Skeletal muscle satellite cell (primary cell): ENCODE results near the gene RAB27B.

Experiments
- H3K27me3 ChIP-seq: 2 replicates; pipeline ENCODE4 v1.7.0; 2013; ENCODE audit warnings: low read length; ENCODE audit not compliant: control insufficient read depth, insufficient read depth
- H3K36me3 ChIP-seq: 2 replicates; pipeline ENCODE4 v1.7.0; 2013; ENCODE audit warnings: mild to moderate bottlenecking, control low read depth, low read length; ENCODE audit not compliant: insufficient read depth
- H3K4me1 ChIP-seq: 2 replicates; pipeline ENCODE4 v1.7.0; 2013; ENCODE audit warnings: low read length; ENCODE audit not compliant: control insufficient read depth, insufficient read depth
- H3K4me2 ChIP-seq: 2 replicates; pipeline ENCODE4 v1.7.0; 2013; ENCODE audit warnings: mild to moderate bottlenecking, low read length
- H3K4me3 ChIP-seq: 2 replicates; pipeline ENCODE4 v1.7.0; 2013; ENCODE audit warnings: low read length
- H3K9ac ChIP-seq: 2 replicates; pipeline ENCODE4 v1.7.0; 2013; ENCODE audit warnings: mild to moderate bottlenecking, low read depth, low read length, moderate library complexity
- H3K9me3 ChIP-seq: replicated peaks from 2 replicates; pipeline ENCODE4 v1.7.0; 2013; ENCODE audit warnings: mild to moderate bottlenecking, control low read depth, low read length

Gene RAB27B

DNA sequence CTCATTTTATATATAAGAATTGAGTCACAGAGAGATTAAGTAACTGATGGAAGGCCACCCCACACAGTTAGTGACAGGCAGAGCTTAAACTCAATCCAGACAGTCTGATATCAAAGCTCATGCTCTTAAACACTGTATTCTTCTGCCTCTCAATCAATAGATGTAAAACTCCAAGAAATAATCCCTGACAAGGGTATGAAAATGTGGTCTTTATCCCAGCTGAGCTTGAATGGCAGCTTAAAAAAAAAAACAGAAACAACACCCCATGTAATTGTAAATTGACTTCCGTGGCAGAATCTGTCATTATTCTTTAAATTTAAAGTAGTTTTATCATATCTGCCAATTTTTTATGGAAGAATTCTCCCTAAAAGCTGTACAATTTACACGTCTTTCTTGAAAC lies 60.1 kb downstream of the RAB27B start:
- H3K36me3 ChIP-seq: no peaks in the 10 kb centered on the region
- peaks cover 12% of the 10 kb centered on the region for H3K4me1 ChIP-seq
- H3K9me3 ChIP-seq: no peaks in the 10 kb centered on the region
- H3K4me3 ChIP-seq: no peak overlapping the region
- no peak overlapping the region for H3K4me2 ChIP-seq
- H3K9ac ChIP-seq: no peak overlapping the region
- H3K27me3 ChIP-seq: no peaks in the 10 kb centered on the region

GRCh38 chr18:54888933-54889332 lies 60.7 kb downstream of the RAB27B start:
- Histone ChIP-seq H3K4me1 (peaks cover 12% of the 10 kb centered on the region), H3K9me3 (no peaks in the 10 kb centered on the region), H3K27me3 (no peaks in the 10 kb centered on the region), H3K4me3 (no peak overlapping the region), H3K4me2 (no peak overlapping the region), H3K9ac (no peak overlapping the region), H3K36me3 (no peaks in the 10 kb centered on the region)

DNA sequence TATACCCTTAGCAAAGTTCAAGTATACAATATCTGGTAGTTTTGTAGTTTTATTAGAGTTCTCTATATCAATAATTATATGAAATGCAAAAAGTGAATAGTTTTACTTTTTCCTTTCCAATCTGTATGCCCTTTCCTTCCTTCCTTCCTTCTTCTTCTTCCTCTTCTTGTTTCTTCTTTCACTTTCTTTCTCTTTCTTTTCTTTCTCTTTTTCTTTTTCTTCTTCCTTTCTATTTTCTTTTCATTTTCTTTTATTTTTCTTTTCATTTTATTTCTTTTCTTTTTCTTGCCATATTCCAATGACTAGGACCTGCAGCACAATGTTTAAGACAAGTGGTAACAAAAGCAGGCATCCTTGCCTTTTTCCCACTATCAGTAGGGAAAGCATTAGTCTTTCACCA lies 71.2 kb downstream of the RAB27B start:
- Histone ChIP-seq H3K36me3 (no peaks in the 10 kb centered on the region), H3K9ac (no peak overlapping the region), H3K9me3 (no peaks in the 10 kb centered on the region), H3K4me1 (peaks cover 4% of the 10 kb centered on the region), H3K4me3 (no peak overlapping the region), H3K27me3 (no peaks in the 10 kb centered on the region), H3K4me2 (no peak overlapping the region)

DNA sequence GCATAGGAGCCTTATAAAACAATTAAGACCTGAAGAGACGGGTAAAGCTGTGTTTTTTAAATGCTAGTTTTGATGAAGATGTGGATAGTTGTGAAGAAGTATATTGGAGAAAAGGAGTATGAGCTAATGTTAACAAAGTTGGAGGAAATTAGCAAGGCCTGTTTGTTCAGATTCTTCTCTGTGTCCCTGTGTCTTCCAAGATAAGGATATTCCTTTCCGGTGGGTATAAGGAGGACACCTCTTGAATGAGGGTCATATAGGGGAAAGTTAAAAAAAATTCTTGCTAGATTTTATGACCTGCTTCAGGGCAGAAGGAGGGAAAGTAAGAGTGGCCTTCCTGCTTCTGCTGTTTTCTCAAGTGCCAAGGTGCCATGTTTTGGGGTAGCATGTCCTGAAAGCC lies 72.0 kb downstream of the RAB27B start:
- peaks cover 4% of the 10 kb centered on the region for H3K4me1 ChIP-seq
- no peak overlapping the region for H3K4me3 ChIP-seq

GRCh38 chr18:54904581-54904980 lies 76.3 kb downstream of the RAB27B start:
- Histone ChIP-seq H3K4me2 (no peak overlapping the region), H3K36me3 (no peaks in the 10 kb centered on the region), H3K27me3 (no peaks in the 10 kb centered on the region), H3K4me3 (no peak overlapping the region), H3K9ac (no peak overlapping the region), H3K9me3 (no peaks in the 10 kb centered on the region), H3K4me1 (peaks cover 4% of the 10 kb centered on the region)

More for the DNA sequence above, 72.0 kb downstream of the RAB27B start:
- no peak overlapping the region for H3K9ac ChIP-seq
- H3K4me2 ChIP-seq: no peak overlapping the region
- no peaks in the 10 kb centered on the region for H3K36me3 ChIP-seq
- no peaks in the 10 kb centered on the region for H3K9me3 ChIP-seq
- no peaks in the 10 kb centered on the region for H3K27me3 ChIP-seq

- no peak overlapping the region for H3K4me2 ChIP-seq
- no peaks in the 10 kb centered on the region for H3K9me3 ChIP-seq
- no peak overlapping the region for H3K4me3 ChIP-seq
- no peaks in the 10 kb centered on the region for H3K36me3 ChIP-seq
- H3K4me1 ChIP-seq: peaks cover 4% of the 10 kb centered on the region
- no peaks in the 10 kb centered on the region for H3K27me3 ChIP-seq
- no peak overlapping the region for H3K9ac ChIP-seq
These were observed 77.4 kb downstream of the RAB27B start for GRCh38 chr18:54905629-54906028.

DNA sequence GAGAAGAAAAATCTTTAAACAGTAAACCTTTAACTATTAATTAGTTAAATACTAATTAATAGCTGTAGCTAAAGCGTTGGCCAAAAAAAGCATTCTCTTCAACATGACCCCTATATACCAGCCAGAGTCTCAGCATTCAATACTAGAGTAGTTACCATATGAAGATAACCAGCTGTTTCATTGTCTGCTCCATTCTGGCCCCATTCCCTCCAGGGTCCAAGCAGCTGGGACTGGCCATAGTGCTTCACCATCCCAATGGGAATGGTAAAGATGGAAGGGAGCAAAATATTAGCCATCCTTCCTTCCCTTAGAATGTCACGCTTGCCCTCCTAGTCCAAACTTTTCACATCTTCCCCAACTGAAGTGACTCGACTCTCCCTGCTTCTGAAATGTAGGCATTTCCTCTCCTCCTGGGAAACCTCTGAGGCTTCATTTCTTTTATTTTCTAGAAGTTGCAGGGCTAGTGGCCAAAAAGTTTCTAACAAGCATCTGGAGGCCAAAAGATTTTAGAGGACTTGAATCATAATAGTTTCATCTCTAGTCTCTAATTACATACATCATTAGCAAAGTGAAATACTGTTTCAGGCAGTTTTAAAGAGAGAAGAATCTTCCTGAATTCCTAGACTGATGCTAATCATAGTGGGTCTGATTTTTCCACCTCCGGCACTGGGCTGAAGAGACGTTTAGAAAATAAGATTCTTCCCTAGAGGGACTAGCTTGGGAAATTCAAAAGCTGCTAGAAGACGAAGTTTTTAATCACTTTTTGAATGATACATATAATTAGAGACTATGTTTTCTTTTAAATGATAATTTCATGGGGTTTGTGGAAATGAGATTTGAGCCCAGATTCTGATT lies 78.3 kb downstream of the RAB27B start:
- H3K36me3 ChIP-seq: no peaks in the 10 kb centered on the region
- no peaks in the 10 kb centered on the region for H3K27me3 ChIP-seq
- no peak overlapping the region for H3K4me3 ChIP-seq
- no peak overlapping the region for H3K4me2 ChIP-seq
- H3K4me1 ChIP-seq: peaks cover 4% of the 10 kb centered on the region
- H3K9ac ChIP-seq: no peak overlapping the region
- no peaks in the 10 kb centered on the region for H3K9me3 ChIP-seq

DNA sequence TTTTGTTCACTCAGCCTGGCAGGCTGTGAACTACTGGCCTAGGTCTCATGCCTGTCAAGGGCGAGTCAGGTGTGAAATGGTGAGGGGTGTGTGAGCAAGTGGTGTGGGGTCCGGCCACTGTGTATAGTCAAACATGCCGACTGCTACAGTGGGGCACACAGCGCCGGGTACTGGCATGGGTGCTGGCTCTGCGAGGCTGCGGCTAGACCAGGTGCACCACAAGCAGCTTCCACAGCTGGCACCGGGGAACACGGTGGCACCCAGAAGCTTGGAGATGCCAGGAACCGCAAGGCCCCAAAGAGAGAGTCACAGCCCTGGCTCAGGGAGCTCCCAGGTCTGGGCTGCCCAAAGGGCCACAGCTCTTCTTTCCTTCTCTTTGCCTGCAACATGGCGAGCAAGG lies 81.3 kb downstream of the RAB27B start:
- Histone ChIP-seq H3K4me3 (no peak overlapping the region), H3K4me2 (no peak overlapping the region), H3K9me3 (no peaks in the 10 kb centered on the region), H3K9ac (no peak overlapping the region), H3K4me1 (no peaks in the 10 kb centered on the region), H3K36me3 (no peaks in the 10 kb centered on the region), H3K27me3 (no peaks in the 10 kb centered on the region)

DNA sequence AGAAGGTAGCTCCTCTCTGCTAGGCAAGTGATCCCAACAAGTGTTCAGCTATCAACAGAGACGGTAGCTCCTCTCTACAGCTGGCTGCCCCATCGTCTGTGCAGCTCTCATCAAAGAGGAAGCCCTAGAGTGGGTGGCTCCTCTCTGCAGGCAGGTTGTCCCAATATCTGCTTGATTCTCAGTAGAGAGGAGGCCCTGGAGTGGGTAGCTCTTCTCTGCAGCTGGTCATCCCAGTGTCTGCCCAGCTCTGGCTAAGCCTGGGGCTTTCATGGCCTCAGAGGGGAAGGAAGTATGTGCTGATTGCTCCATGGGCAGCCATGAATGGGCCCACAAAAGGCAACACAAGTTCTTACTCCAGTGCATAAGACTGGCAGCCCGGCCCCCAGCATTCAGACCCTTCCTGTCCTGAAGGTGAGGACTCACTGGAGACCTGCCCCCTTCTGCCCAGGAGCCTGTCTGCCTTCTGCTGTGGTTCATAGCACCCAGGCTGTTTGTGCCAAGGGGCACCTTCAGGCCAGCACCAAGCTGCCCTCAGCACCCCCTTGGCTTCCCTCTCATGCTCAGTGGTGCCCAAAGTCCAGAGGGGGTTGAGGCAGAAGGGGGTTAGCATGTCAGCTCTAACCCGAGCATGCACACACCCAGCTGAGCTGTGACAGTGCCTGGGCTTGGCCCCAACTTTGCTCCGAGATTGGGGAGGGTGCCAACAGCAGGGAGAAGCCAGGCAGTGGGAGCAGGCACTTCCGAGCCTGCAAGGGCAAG lies 82.1 kb downstream of the RAB27B start:
- H3K4me2 ChIP-seq: no peak overlapping the region

DNA sequence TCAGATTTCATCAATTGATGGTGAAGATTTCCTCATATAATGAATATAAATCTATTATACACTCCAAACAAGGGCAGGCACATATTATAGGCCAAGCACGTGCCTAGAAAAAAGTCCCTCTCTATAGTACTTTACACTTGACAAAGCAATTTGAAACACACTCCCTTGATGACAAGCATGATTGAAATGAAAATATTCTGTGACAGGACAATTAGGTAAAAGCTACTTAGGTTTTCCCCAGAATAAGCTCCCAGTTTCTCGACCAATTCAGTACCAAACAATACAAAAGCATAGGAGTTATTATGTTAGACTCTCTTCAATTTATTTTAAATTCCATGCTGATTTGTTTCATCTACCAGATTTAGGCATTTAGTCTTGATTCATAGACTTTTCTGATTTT lies 83.3 kb downstream of the RAB27B start:
- Histone ChIP-seq H3K9ac (no peak overlapping the region), H3K36me3 (no peaks in the 10 kb centered on the region), H3K27me3 (no peaks in the 10 kb centered on the region), H3K4me1 (no peaks in the 10 kb centered on the region), H3K4me2 (no peak overlapping the region), H3K9me3 (no peaks in the 10 kb centered on the region), H3K4me3 (no peak overlapping the region)

More for the DNA sequence above, 82.1 kb downstream of the RAB27B start:
- Histone ChIP-seq H3K9ac (no peak overlapping the region), H3K36me3 (no peaks in the 10 kb centered on the region), H3K4me1 (no peaks in the 10 kb centered on the region), H3K9me3 (no peaks in the 10 kb centered on the region), H3K27me3 (no peaks in the 10 kb centered on the region), H3K4me3 (no peak overlapping the region)

GRCh38 chr18:54914816-54915215 lies 86.5 kb downstream of the RAB27B start:
- Histone ChIP-seq H3K36me3 (no peaks in the 10 kb centered on the region), H3K4me3 (no peak overlapping the region), H3K4me1 (no peaks in the 10 kb centered on the region), H3K9ac (no peak overlapping the region), H3K9me3 (no peaks in the 10 kb centered on the region), H3K27me3 (no peaks in the 10 kb centered on the region), H3K4me2 (no peak overlapping the region)
